Epithelial cell of esophagus (primary cell): ENCODE measurements around the gene SAMD15.
A peak's percentile ranks its signal among the peaks of the same experiment; 100 is the strongest.

Source experiments
- DNase-seq: peaks from one replicate; pipeline ENCODE4 v3.0.0; 2010; ENCODE audit warnings: low read depth
- H3K4me3 ChIP-seq: 2 replicates; pipeline ENCODE4 v1.5.1; 2011; ENCODE audit warnings: mild to moderate bottlenecking, low read length, control low read depth
- TF ChIP-seq, protein P1 (sequence below): IDR thresholded peaks from 2 replicates; pipeline ENCODE4 v1.5.1; 2011; ENCODE audit warnings: low read depth, mild to moderate bottlenecking, low read length, control low read depth, inconsistent platforms; ENCODE audit not compliant: insufficient read depth; ENCODE audit errors: missing control alignments

Gene SAMD15

DNA sequence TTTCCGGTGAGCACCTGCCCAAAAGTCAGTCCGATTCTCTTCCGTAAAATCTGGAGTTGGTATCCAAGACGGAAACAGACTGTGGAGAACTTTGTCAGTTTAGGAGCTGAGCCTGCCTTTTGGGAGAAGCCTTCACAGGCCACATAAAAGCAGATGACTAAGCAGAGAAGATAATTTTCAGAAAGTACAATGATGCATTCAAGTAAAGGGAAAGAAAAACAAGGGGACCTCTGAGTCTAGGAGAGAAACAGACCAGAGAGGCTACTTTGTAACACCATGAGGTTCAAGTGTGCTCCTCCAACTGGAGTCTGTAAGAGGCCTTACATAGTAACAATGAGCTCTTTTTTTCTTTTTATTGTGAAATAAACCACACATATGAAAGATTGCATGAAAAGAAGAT, 21.4 kb upstream of the SAMD15 start:
- TF ChIP-seq, protein P1, sequence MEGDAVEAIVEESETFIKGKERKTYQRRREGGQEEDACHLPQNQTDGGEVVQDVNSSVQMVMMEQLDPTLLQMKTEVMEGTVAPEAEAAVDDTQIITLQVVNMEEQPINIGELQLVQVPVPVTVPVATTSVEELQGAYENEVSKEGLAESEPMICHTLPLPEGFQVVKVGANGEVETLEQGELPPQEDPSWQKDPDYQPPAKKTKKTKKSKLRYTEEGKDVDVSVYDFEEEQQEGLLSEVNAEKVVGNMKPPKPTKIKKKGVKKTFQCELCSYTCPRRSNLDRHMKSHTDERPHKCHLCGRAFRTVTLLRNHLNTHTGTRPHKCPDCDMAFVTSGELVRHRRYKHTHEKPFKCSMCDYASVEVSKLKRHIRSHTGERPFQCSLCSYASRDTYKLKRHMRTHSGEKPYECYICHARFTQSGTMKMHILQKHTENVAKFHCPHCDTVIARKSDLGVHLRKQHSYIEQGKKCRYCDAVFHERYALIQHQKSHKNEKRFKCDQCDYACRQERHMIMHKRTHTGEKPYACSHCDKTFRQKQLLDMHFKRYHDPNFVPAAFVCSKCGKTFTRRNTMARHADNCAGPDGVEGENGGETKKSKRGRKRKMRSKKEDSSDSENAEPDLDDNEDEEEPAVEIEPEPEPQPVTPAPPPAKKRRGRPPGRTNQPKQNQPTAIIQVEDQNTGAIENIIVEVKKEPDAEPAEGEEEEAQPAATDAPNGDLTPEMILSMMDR, result no peak
- no peak for DNase-seq
- no peak overlapping the region for H3K4me3 ChIP-seq

DNA sequence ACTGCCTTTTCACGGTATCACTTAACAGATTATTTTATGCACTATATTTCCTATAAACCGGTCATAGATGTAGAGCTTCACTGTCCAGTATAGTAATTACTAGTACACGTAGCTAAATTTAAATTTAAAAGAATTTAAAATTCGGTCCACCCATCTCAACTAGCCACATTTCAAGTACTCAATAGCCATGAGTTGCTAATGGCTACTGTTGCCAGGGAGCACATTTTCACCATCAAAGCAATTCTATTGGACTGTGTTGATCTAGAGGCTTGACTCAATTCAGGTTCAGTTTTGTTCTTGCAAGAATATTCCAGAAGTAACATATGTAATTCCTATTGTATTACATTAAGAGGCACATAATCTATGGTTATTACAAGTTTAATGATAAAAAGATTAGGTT, 20.3 kb upstream of the SAMD15 start:
- no peak overlapping the region for H3K4me3 ChIP-seq
- TF ChIP-seq, protein P1, result no peak
- DNase-seq, result no peak

DNA sequence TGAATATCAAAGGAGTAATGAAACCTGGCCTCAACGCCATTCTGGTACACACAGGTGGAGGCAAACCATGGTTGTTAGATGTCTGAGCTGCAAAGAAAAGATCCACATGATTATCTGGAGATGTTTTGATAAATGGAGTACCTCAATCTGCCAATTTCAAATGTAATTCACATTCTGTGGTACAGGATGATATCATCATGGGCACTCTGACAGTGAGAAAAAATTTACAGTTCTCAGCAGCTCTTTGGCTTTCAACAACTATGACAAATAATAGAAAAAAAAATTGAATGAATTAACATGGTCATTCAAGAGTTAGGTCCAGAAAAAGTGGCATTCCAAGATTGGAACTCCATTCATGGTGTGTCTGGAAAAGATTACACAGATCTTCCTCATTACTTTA, 17.6 kb upstream of the SAMD15 start:
- no peak for DNase-seq
- H3K4me3 ChIP-seq, result no peak overlapping the region
- TF ChIP-seq, protein P1, result no peak

DNA sequence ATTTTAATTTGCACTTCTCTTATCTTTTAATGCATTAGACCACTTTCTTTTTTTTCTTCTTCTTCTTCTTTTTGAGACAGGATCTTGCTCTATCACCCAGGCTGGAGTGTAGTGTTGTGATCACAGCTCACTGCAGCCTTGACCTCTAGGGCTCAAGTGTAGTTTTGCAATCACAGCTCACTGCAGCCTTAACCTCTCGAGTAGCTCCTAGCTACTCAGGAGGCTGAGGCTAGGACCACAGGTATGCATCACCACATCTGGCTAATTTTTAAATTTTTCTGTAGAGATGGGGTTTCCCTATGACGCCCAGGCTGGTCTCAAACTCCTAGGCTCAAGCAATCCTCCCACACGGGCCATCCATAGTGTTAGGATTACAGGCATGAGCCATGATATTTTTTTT, 13.0 kb upstream of the SAMD15 start:
- TF ChIP-seq, protein P1, result no peak
- H3K4me3 ChIP-seq, result no peak overlapping the region
- no peak for DNase-seq

DNA sequence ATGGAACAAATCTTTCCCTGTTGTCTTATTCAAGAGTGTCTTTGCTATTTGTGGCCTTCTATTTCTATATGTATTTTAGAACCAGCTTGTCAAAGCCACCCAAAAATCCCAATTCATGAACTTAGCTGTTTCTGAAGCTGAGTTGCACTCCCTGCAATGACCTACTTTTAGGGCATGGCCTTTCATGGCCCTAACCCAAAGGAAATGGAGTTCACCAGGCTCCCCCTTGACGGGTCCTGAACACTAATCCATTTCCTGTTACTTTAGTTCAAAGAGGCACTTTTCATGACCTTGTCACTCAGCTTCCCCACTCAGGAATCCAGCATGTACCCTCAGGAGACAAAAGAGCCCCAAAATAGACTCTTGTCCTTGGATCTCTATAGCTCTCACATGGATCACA, 7.9 kb upstream of the SAMD15 start:
- TF ChIP-seq, protein P1, result no peak
- no peak for DNase-seq
- no peak overlapping the region for H3K4me3 ChIP-seq

DNA sequence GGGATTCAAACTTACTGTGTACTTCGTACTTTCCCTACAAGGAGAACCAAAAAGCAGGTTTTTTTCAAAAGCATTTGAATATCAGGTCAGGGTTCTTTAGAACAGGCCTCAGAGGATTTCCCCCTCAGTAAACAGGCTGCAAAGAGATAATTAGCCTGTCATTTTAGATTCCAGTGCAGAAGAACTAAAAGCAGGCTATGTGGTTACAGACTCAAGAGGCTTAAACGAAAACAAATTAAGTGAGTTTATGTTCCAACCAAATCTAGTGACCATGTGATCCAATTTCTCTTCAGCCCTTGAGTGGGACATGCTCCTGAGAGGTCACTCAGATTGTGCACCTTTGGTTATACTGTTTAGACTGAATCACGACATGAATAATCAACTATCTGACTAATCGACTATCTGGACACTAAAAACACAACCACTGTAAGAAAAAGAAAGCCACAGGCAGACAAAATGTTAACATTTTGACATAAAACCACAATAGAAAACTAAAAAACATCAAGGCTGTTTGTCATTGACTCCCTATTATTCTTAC, 4.8 kb upstream of the SAMD15 start:
- H3K4me3 ChIP-seq, result no peak overlapping the region
- TF ChIP-seq, protein P1, result no peak
- DNase-seq, result peak; percentile 4

DNA sequence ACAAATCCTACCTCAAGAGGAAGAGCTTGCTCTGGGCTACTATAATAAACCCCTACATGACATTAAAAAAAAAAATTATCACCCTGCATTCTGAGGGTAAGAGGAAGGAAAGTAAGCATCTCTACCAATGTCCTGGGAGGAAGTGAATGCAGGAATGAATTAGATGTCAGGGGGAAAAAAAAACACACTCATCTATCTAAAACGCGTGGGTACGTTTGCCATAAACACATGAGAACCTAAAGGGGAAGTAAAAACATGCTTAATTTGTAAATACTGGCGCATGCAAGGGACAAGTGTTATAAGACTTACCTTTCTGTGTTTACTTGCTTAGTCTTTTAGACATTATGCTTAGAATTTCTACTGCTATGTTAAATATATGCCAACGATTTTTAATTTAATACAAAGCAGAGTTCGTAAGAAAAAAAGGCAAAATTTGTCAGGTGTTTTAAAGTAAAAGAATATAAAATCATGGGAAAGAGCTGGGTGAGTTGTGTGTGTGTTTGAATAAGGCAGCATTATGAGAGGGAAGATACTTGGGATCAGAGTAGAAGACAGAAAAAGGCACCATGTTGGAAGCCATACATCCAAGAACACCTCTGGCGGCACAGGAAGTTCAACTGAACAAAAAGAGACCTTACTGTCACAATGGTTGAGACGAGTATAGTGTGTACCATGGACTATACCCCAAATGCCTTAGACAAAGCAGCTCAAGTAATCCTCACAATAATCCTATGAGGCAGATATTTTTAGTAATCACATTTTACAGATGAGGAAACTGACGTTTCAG, 1.8 kb upstream of the SAMD15 start:
- no peak for DNase-seq
- TF ChIP-seq, protein P1, result no peak
- H3K4me3 ChIP-seq, result peak overlapping the region; percentile 91
